ENCODE measurements around the gene DSCAM.

- TF ChIP-seq CTCF (IDR thresholded peaks at IDR 0.05 in 8 of 11, conservative IDR thresholded peaks at IDR 0.05 in 3 of 11) (no peak), POLR2AphosphoS5 (IDR thresholded peaks at IDR 0.05) (no peak), POLR2A (IDR thresholded peaks at IDR 0.05) (no peak)
Observed at GRCh38 chr21:40016667-40017066, 830.3 kb downstream of the DSCAM start.

Measured in spleen (tissue), 7 donors.